Ovary (tissue), 9 donors: ENCODE measurements around the gene ZNF579. TPM values are rescaled to one million over a fixed set of nuclear protein-coding genes. Genes with fewer than 3 reads are reported as not detected.

ENCODE experiments used
- DNase-seq, 5 donors: peaks; one replicate each; pipeline ENCODE4 v3.0.0-alpha.2; 2019 to 2020
- H3K27ac ChIP-seq, 2 donors: fragments of 200-600 bp; one replicate each; pipeline versions ENCODE4 v1.5.1 to v1.8.0; 2019 to 2022
- H3K27me3 ChIP-seq: fragments of 200-600 bp; one replicate; pipeline ENCODE4 v1.8.0; 2022
- H3K36me3 ChIP-seq: fragments of 200-600 bp; sonication (generic); one replicate; pipeline ENCODE4 v1.5.1; 2019
- H3K4me1 ChIP-seq: one replicate; pipeline ENCODE4 v1.8.1; 2013; ENCODE audit warnings: mild to moderate bottlenecking, moderate library complexity; ENCODE audit not compliant: insufficient read depth
- H3K4me3 ChIP-seq: fragments of 200-600 bp; sonication (generic); one replicate; pipeline ENCODE4 v1.5.1; 2017
- H3K9me3 ChIP-seq, 2 donors: fragments of 200-600 bp in 1 of 2; sonication (generic) in 1 of 2; one replicate each; pipeline versions ENCODE4 v1.5.1 to v1.8.1; 2013 to 2019; ENCODE audit warnings: mild to moderate bottlenecking in 1 of 2, moderate library complexity in 1 of 2
- EP300 ChIP-seq: sonication (generic); formaldehyde crosslinking; IDR thresholded peaks from one replicate; pipeline ENCODE4 v1.6.1; 2017; ENCODE audit warnings: antibody characterized with exemption
- POLR2A ChIP-seq: fragments of 450-650 bp; IDR thresholded peaks from one replicate; pipeline ENCODE4 v1.6.1; 2017; ENCODE audit warnings: antibody characterized with exemption, mild to moderate bottlenecking, moderate library complexity
- WGBS, 3 donors: extraction: QIAGEN DNeasy Blood & Tissue Kit in 1 of 3; methylation state at CpG; one replicate each; pipeline versions ENCODE4 v1.1.5 to v1.1.7; 2013 to 2017; 5-methylcytosine and 5-hydroxymethylcytosine counted together
- intact Hi-C, 4 donors: fragments of 100-400 bp; cut with DNase I; formaldehyde crosslinking; loops; one replicate each; pipeline versions ENCODE4 v1.11.0 to v1.15.1; 2022 to 2023
- polyA plus RNA-seq, 2 donors: library from polyadenylated mRNA; stranded (reverse); fragments of 200-250 nt in 1 of 2; fragments of 350-450 nt in 1 of 2; fragmentation: Illumina TruSeq in 1 of 2; extraction: RNeasy Lipid Tissue Mini Kit (QIAGEN cat#74804) in 1 of 2; gene quantifications; one replicate each; pipeline ENCODE4 v1.2.3, GENCODE V29; 2013 to 2014
- total RNA-seq, 7 donors: library from RNA; depleted of rRNA in 2 of 7; stranded (reverse); fragments of >200 nt in 2 of 7; fragmentation: NEBNext Ultra II Directional in 3 of 7; extraction: Animal tissue kit (Norgen Biotek cat#: 25700) in 3 of 7; gene quantifications; one replicate each; pipeline versions ENCODE4 v1.1.0 to v1.2.4, GENCODE V29; 2016 to 2023
- TF ChIP-seq, protein P1 (sequence below), 3 donors: fragments of 450-650 bp in 2 of 3; fragments of 200-600 bp in 1 of 3; IDR thresholded peaks; one replicate each; pipeline versions ENCODE4 v1.5.1 to v1.8.0; 2016 to 2022; ENCODE audit warnings: antibody characterized with exemption in 3 of 3, mild to moderate bottlenecking in 1 of 3
- donor health status: DM: no; HTN: no; CAD: no; lungs with moderate emphysema.
- donor health status: DM: no; HTN: no; CAD: no.
- donor health status: Bipolar disorder and iron deficiency.
- donor health status: DM: yes; HTN: yes; CAD: no.
- donor health status: DM: no; HTN: no; CAD: no.
- donor health status: DM: yes; HTN: yes; CAD: no.

ZNF579 gene
- total and polyA plus RNA-seq, 9 donors, result 2.7 to 24.4 (median 15.6) TPM

GRCh38 chr19:55544776-55545439 lies 35.7 kb downstream of the ZNF579 start:
- Histone ChIP-seq H3K27me3 (no peaks in the 10 kb centered on the region), H3K4me1 (no peaks in the 10 kb centered on the region), H3K9me3 (no peaks in the 10 kb centered on the region), H3K36me3 (no peaks in the 10 kb centered on the region), H3K27ac (no peak overlapping the region), H3K4me3 (no peak overlapping the region)
- intact Hi-C loops, result no loop called here
- TF ChIP-seq, protein P1, sequence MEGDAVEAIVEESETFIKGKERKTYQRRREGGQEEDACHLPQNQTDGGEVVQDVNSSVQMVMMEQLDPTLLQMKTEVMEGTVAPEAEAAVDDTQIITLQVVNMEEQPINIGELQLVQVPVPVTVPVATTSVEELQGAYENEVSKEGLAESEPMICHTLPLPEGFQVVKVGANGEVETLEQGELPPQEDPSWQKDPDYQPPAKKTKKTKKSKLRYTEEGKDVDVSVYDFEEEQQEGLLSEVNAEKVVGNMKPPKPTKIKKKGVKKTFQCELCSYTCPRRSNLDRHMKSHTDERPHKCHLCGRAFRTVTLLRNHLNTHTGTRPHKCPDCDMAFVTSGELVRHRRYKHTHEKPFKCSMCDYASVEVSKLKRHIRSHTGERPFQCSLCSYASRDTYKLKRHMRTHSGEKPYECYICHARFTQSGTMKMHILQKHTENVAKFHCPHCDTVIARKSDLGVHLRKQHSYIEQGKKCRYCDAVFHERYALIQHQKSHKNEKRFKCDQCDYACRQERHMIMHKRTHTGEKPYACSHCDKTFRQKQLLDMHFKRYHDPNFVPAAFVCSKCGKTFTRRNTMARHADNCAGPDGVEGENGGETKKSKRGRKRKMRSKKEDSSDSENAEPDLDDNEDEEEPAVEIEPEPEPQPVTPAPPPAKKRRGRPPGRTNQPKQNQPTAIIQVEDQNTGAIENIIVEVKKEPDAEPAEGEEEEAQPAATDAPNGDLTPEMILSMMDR (IDR thresholded peaks at IDR 0.05), result no peak
- TF ChIP-seq POLR2A, result no peak
- no peak for TF ChIP-seq EP300
- 56 to 64% (median 59%) methylated on average over 19 to 23 of the region's 23 CpGs for WGBS, 3 donors
- DNase-seq, result no peak

GRCh38 chr19:55544014-55544413 lies 36.6 kb downstream of the ZNF579 start:
- no peaks in the 10 kb centered on the region for H3K36me3 ChIP-seq
- no peak for TF ChIP-seq POLR2A
- no peak for TF ChIP-seq EP300
- TF ChIP-seq, protein P1 (IDR thresholded peaks at IDR 0.05), result no peak
- H3K4me1 ChIP-seq, result no peaks in the 10 kb centered on the region
- no peaks in the 10 kb centered on the region for H3K27me3 ChIP-seq
- WGBS, 3 donors, result 78 to 82% (median 79%) methylated on average over 15 of the region's 15 CpGs
- no peaks in the 10 kb centered on the region for H3K9me3 ChIP-seq
- intact Hi-C loops, result no loop called here
- H3K4me3 ChIP-seq, result no peak overlapping the region
- no peak overlapping the region for H3K27ac ChIP-seq
- no peak for DNase-seq

- no peak for DNase-seq
- H3K36me3 ChIP-seq, result no peaks in the 10 kb centered on the region
- no peak overlapping the region for H3K27ac ChIP-seq
- no peaks in the 10 kb centered on the region for H3K27me3 ChIP-seq
- TF ChIP-seq EP300, result no peak
- TF ChIP-seq POLR2A, result no peak
- TF ChIP-seq, protein P1 (IDR thresholded peaks at IDR 0.05), result no peak
- no peaks in the 10 kb centered on the region for H3K4me1 ChIP-seq
- H3K4me3 ChIP-seq, result no peak overlapping the region
- H3K9me3 ChIP-seq, result no peaks in the 10 kb centered on the region
- 71 to 72% (median 71%) methylated on average over 5 of the region's 5 CpGs for WGBS, 3 donors
- intact Hi-C loops, result no loop called here
Observed at GRCh38 chr19:55543567-55543966, 37.1 kb downstream of the ZNF579 start.

- no peaks in the 10 kb centered on the region for H3K27me3 ChIP-seq
- DNase-seq, result no peak
- H3K36me3 ChIP-seq, result no peaks in the 10 kb centered on the region
- 89 to 91% (median 89%) methylated on average over 7 of the region's 7 CpGs for WGBS, 3 donors
- intact Hi-C loops, result no loop called here
- TF ChIP-seq, protein P1 (IDR thresholded peaks at IDR 0.05), result no peak
- no peak for TF ChIP-seq POLR2A
- TF ChIP-seq EP300, result no peak
- H3K27ac ChIP-seq, result no peak overlapping the region
- no peaks in the 10 kb centered on the region for H3K9me3 ChIP-seq
- no peaks in the 10 kb centered on the region for H3K4me1 ChIP-seq
- H3K4me3 ChIP-seq, result no peak overlapping the region
Observed at GRCh38 chr19:55542292-55542855, 38.3 kb downstream of the ZNF579 start.
